GM18519 (cell line): ENCODE data around the gene PRR20A.
"Not testable (repeated sequence)": the region's sequence is repeated elsewhere in the genome, so short reads cannot be mapped to it uniquely, and the experiment has no call there.

ENCODE experiments used
- ATAC-seq: cut with Tn5 transposase; IDR thresholded peaks from one replicate; pipeline ENCODE4 v1.9.1; 2021; ENCODE audit warnings: mild to moderate bottlenecking, moderate library complexity; ENCODE audit not compliant: unreplicated experiment, low FRiP score

Gene PRR20A

DNA sequence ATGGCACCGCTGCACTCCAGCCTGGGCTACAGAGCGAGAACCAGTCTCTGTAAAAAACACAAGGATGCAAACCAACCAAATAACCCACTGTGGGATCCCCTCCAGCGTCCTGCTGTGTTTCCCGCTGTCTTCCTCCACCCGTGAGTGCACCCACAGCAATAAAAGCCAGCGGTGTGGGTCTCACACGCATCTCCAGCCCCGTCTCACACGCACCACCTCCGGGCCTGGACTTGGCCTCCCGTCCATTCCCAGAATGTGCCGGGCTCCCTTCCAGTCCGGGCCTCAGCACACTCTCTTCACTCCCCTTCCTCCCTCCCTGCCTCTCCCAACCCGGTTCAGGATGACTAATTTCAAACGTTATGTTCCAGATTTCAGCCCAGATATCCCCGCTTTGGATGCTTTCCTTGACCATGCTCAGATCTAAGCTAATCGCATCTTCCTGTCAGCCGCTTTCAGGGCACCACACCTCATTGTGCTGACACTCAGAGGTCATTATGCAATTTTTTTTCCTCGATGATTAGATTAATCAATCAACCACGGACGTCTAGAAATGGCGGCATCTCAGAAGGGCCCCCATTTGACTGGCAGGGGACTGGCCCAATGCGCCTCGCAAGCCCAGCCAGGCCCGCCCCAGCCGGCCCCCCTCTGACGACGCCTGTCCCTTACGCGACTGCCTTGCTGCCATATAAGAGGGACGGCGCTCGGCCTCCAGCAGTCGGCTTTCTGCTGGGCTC lies at the start of gene PRR20A:
Gene PRR20A (plus strand): TSS at position 684 of the 734 bp plus-strand sequence. CDS start 387 bp downstream, outside the sequence.
- ATAC-seq, result not testable (repeated sequence)

DNA sequence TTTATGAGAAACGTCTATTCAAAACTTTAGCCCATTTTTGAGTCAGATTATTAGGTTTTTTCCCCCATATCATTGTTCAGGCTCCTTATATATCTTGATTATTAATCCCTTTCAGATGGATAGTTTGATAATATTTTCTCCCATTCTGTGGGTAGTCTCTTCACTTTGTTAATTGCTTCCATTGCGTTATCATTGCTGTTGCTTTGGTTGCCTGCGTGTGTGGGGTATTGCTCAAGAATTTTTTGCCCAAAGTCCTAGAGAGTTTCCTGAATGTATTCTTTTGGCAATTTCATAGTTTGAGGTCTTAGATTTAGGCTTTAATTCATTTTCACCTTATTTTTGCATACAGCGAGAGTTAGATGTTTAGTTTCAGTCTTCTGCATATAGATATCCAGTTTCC lies 25.8 kb upstream of the PRR20A start:
- no peak for ATAC-seq

- ATAC-seq, result no peak
Observed at GRCh38 chr13:57123681-57124080, 17.0 kb upstream of the PRR20A start.

GRCh38 chr13:57128909-57129308 lies 11.8 kb upstream of the PRR20A start:
- no peak for ATAC-seq

GRCh38 chr13:57136093-57136492 lies 4.6 kb upstream of the PRR20A start:
- ATAC-seq, result no peak

GRCh38 chr13:57137585-57137984 lies 3.1 kb upstream of the PRR20A start:
- ATAC-seq, result no peak

DNA sequence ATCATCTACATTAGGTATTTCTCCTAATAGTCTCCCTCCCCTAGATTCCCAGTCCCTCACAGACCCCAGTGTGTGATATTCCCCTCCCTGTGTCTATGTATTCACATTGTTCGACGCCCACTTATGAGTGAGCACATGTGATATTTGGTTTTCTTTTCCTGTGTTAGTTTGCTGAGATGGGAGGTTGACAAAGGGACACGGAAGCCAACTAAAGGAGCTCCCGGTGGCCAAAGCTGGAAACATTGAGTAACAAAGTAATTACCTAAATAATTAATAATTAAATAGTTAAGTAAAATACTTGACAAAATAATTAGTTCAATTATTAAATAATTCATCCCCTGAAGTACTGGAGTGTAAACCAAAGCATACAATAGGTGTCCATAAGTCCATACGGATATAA lies 1.7 kb upstream of the PRR20A start:
- no peak for ATAC-seq

DNA sequence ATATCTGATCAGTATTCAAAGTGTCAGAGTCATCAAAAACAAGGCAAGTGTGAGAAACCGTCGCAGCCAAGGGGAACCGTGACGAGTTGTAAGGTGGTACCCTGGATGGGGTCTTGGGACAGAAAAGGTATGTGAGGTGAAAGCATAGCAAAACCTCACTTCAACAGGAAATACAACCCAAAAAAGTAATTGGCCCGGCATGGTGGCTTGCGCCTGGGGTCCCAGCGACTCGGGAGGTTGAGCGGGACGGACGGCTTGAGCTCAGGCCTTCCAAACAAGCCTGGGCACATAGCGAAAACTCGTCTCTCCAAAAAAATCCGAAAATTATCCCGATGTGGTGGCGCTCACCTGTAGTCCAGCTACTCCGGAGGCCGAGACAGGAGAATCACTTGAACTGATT lies 937 bp upstream of the PRR20A start:
- ATAC-seq, result not testable (repeated sequence)

DNA sequence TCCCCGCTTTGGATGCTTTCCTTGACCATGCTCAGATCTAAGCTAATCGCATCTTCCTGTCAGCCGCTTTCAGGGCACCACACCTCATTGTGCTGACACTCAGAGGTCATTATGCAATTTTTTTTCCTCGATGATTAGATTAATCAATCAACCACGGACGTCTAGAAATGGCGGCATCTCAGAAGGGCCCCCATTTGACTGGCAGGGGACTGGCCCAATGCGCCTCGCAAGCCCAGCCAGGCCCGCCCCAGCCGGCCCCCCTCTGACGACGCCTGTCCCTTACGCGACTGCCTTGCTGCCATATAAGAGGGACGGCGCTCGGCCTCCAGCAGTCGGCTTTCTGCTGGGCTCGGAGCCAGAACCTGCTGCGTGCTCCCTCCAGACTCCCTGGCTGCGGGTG lies 6.5 kb downstream of the PRR20A start, which contains the start of gene PRR20B:
Gene PRR20B (plus strand): TSS at position 301 of the 400 bp plus-strand sequence. CDS start 387 bp downstream, outside the sequence.
- not testable (repeated sequence) for ATAC-seq

GRCh38 chr13:57148106-57148505 lies 7.4 kb downstream of the PRR20A start:
- ATAC-seq, result not testable (repeated sequence)

- ATAC-seq, result not testable (repeated sequence)
Observed at GRCh38 chr13:57153761-57154160, 13.0 kb downstream of the PRR20A start, which contains the start of gene PRR20C. Gene PRR20C (plus strand): TSS chr13:57154061. CDS start chr13:57154448, 387 bp downstream.

- not testable (repeated sequence) for ATAC-seq
Observed at GRCh38 chr13:57160332-57160731, 19.6 kb downstream of the PRR20A start, which contains the start of gene PRR20D. Gene PRR20D (plus strand): TSS chr13:57160632. CDS start chr13:57161019, 387 bp downstream.

GRCh38 chr13:57166897-57167296 lies 26.2 kb downstream of the PRR20A start, which contains the start of gene PRR20E:
Gene PRR20E (plus strand): TSS chr13:57167197. CDS start chr13:57167584, 387 bp downstream.
- ATAC-seq, result not testable (repeated sequence)

DNA sequence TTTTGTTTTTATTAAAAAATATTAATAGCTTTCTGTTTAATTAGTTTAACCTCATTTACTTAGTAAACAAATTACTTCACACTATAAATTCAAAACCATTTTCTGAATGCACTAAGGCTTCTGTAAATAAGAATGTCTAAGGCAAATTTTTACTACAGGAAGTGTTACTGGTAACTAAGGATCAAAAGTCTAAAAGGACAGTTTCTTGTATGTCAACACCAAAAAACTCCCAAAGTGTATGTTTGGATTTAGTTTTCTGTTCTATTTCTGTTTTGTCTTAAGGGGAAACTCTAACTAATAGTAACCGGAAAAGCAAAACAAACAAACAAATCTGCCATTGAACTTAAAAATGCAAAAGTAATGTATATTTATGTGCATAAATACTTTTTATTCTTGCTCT lies 50.9 kb downstream of the PRR20A start:
- no peak for ATAC-seq
